ENCODE measurements around the gene CNRIP1.

- TF ChIP-seq NFIC (IDR thresholded peaks at IDR 0.05) = no peak
- TF ChIP-seq FOXM1 (IDR thresholded peaks at IDR 0.05; ENCODE audit: borderline replicate concordance, low read depth) = no peak
- no peak for TF ChIP-seq RAD21 (IDR thresholded peaks at IDR 0.05; ENCODE audit: low read depth)
- no peak for TF ChIP-seq TAF1 (IDR thresholded peaks at IDR 0.05; ENCODE audit: low read depth)
- TF ChIP-seq ZBTB7A (IDR thresholded peaks at IDR 0.05; ENCODE audit: low read depth) = no peak
- TF ChIP-seq REST (IDR thresholded peaks at IDR 0.05; ENCODE audit: low read depth) = no peak
- TF ChIP-seq MAX (IDR thresholded peaks at IDR 0.05) = no peak
- TF ChIP-seq EP300 (IDR thresholded peaks at IDR 0.05; ENCODE audit: borderline replicate concordance) = no peak
- TF ChIP-seq CREB1 (IDR thresholded peaks at IDR 0.05; ENCODE audit: low read depth) = no peak
- TF ChIP-seq TEAD4 (IDR thresholded peaks at IDR 0.05) = no peak
Measured at GRCh38 chr2:68250652-68251186, 69.0 kb downstream of the CNRIP1 start.
